Measurements from ENCODE around the gene UBE2F. TPM values are rescaled to one million over a fixed set of nuclear protein-coding genes. Genes with fewer than 3 reads are reported as not detected.

The UBE2F gene
- total RNA-seq, 1 experiment from 2014 or later, result 62.1 TPM

- Histone ChIP-seq H4K91ac (ENCODE audit: insufficient read length, low read depth, low read length) (no peak overlapping the region), H4K5ac (ENCODE audit: insufficient read length, low read depth, low read length) (no peak overlapping the region), H3K9ac (ENCODE audit: extremely low read depth, insufficient read length, low read length) (no peak overlapping the region), H3K4ac (ENCODE audit: low read depth, low read length) (no peak overlapping the region), H3K79me1 (ENCODE audit: insufficient read depth, low read depth, low read length, poor library complexity, severe bottlenecking) (no peaks in the 10 kb centered on the region), H3K27me3 (ENCODE audit: insufficient read depth, low read length) (no peaks in the 10 kb centered on the region), H3T11ph (ENCODE audit: low read length) (no peak overlapping the region), H2BK20ac (ENCODE audit: low read depth, low read length, poor library complexity, severe bottlenecking) (no peak overlapping the region), H4K8ac (replicated peaks; ENCODE audit: insufficient read length, low read depth, low read length) (no peak overlapping the region), H3K27ac (ENCODE audit: insufficient read length, low read depth, low read length) (no peak overlapping the region), H3K9me3 (ENCODE audit: control insufficient read depth, low read depth, low read length) (no peaks in the 10 kb centered on the region), H2BK15ac (ENCODE audit: low read depth, low read length) (no peak overlapping the region), H2BK12ac (ENCODE audit: insufficient read length, low read depth, low read length) (no peak overlapping the region), H3K56ac (ENCODE audit: insufficient read length, low read depth, low read length) (no peak overlapping the region), H3K14ac (ENCODE audit: insufficient read depth, low read length) (no peak overlapping the region), H3K23ac (ENCODE audit: insufficient read length, low read depth, low read length) (no peak overlapping the region), H2AK5ac (ENCODE audit: insufficient read length, low read length) (no peak overlapping the region), H3K23me2 (ENCODE audit: insufficient read length, low read depth, low read length, poor library complexity, severe bottlenecking) (no peaks in the 10 kb centered on the region), H3K4me1 (ENCODE audit: insufficient read depth, low read length) (no peaks in the 10 kb centered on the region), H3K18ac (ENCODE audit: insufficient read length, low read depth, low read length) (no peak overlapping the region), H2AFZ (ENCODE audit: low read length) (no peak overlapping the region), H3K79me2 (ENCODE audit: insufficient read depth, low read length) (no peaks in the 10 kb centered on the region), H2BK5ac (ENCODE audit: insufficient read length, low read length) (no peak overlapping the region), H4K20me1 (ENCODE audit: control insufficient read depth, insufficient read depth, insufficient read length) (no peaks in the 10 kb centered on the region), H3K4me2 (ENCODE audit: insufficient read depth, insufficient read length, low read length) (no peak overlapping the region), H2BK120ac (ENCODE audit: low read depth, low read length, poor library complexity, severe bottlenecking) (no peak overlapping the region)
- Mint-ChIP-seq H3K4me1 (0 out of 4 replicates have a peak, but pooled peaks cover 0 to 2% of the 10 kb centered on the region in 2 experiments), H3K27me3 (ENCODE audit: low read depth) (peaks cover 12% of the 10 kb centered on the region), H3K4me3 (no peak overlapping the region), H3K9me3 (peaks cover 11 to 20% of the 10 kb centered on the region in 2 experiments), H3K36me3 (ENCODE audit: insufficient read depth in 1 of 3, low read depth in 3 of 3) (peaks cover 11 to 55% (median 28%) of the 10 kb centered on the region in 3 experiments; a peak in 6 of 7 replicates), H3K27ac (no peak overlapping the region)
- no peak for DNase-seq
- TF ChIP-seq, protein P1, sequence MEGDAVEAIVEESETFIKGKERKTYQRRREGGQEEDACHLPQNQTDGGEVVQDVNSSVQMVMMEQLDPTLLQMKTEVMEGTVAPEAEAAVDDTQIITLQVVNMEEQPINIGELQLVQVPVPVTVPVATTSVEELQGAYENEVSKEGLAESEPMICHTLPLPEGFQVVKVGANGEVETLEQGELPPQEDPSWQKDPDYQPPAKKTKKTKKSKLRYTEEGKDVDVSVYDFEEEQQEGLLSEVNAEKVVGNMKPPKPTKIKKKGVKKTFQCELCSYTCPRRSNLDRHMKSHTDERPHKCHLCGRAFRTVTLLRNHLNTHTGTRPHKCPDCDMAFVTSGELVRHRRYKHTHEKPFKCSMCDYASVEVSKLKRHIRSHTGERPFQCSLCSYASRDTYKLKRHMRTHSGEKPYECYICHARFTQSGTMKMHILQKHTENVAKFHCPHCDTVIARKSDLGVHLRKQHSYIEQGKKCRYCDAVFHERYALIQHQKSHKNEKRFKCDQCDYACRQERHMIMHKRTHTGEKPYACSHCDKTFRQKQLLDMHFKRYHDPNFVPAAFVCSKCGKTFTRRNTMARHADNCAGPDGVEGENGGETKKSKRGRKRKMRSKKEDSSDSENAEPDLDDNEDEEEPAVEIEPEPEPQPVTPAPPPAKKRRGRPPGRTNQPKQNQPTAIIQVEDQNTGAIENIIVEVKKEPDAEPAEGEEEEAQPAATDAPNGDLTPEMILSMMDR (conservative IDR thresholded peaks at IDR 0.05), result no peak
These were observed 78.8 kb downstream of the UBE2F start for GRCh38 chr2:238045575-238045974.

All from H9 (cell line).